Stromal cell of bone marrow (primary cell): Measurements from ENCODE around the gene HOXA6.

ENCODE experiments used
- DNase-seq: peaks from one replicate; pipeline ENCODE4 v3.0.0-alpha.2; 2012; ENCODE audit warnings: low read depth

Gene HOXA6

DNA sequence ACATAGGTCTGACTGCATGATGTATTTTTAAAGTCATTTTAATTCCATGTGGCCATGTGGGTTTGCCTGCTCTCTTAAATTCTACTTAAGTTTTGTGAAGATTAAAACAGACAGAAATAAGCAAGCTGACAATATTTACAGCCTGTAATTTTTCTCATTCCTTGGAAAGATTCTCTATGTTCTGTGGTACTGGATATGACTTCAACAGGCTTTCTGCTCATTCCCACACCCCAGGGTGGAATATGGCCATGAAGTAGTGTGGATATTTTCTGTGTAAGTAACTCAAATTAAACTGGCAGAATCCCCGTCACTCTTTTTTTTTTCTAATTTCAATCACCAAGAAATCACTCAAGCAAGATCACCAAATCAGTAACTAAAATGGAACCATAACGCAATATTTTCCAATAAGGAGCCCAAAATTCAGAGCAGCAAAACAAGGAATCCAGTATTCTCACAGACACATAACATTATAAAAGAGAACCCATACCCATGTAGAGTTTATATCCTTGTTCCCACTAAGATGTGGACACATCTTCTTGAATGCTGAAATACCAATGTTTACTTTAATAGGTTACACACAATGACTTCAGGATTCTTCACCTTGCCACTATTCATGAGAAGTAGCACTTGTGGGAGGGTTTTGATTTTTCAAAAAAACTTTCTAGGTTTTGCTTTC is 9.8 kb downstream of the HOXA6 start:
- no peak for DNase-seq

GRCh38 chr7:27134392-27134791 is 13.2 kb downstream of the HOXA6 start:
- DNase-seq = peak; percentile 97

DNA sequence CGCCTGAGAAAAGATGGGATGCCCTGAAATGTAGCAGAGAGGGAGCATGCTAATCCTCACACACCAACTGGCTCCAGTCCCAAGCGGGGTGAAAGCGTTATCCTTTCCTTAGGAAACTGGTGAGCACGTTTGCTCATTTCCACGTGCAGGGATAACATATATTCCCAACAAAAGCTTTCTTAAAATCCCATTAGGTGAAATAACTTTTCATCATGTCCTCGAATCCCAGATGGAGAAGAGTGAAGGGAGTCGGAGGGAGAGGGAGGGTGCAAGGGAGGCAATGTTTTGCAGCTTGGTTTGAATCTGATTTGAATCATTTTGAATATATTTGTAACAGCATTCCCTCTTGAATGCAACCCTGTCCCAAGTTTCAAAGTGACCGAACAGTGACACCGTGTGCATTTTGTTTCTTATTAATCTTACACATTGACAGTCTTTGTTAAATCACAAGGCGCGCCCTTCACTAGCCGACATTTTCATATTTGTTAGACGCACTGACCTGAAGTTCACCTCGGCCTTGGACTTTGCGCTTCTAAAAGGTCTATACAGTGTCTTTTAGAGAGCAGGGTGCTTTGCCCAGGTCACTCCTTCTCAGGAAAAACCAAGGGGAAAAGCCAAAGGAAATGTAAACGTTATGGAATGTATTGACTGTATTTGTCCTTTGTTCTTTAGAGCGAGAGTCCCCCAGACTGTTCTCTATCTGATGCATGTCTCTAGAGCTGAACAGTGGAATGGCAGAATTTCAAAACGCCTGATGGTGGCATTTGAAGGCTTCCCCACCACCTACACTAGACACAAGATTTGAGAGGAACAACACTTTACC is 14.0 kb downstream of the HOXA6 start:
- no peak for DNase-seq

DNA sequence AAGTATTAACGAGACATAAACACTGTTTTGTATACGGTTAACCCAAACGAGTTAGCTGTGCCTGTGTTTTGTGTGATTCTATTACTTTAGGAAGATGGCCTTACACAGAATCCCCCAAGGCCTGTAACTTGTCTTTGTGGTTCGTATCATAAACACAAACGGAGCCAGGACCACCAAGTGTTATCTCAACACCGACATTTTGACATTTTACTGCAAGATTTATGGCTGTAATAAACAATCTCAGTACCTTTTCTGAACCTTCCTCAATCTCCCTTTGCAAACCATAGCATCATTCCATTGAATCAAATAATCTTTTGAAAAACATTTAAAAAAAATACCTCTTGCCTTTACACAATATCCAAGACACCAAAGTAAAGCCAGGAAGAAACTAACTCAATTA is 14.6 kb downstream of the HOXA6 start:
- DNase-seq = no peak

GRCh38 chr7:27132214-27132613 is 15.4 kb downstream of the HOXA6 start:
- no peak for DNase-seq

DNA sequence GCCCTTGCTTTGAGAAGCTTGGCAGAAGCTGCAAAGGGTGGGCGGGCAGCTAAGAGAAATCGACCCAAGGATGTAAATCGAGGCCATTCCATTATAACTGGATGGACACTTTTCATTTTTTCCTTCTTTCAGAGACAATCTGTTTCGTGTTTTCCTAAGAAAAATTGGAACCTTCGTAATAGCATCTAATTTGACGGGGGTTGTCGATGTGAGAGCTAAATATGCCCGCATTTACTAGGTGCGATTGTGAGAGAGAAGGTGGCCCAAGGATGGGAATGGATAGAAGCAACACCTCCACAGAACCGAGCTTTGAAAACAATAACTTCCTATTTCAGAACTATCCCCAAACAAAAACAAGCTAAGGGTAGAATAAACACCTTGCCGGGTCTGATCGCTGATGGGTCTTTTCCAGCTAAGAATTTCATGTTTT is 16.2 kb downstream of the HOXA6 start:
- no peak for DNase-seq

GRCh38 chr7:27130540-27131389 is 16.8 kb downstream of the HOXA6 start, which contains the start of gene HOXA4:
TSS of gene HOXA4 (minus strand) at chr7:27130757. CDS start at chr7:27130733, 24 bp downstream.
- peak; percentile 79 for DNase-seq

DNA sequence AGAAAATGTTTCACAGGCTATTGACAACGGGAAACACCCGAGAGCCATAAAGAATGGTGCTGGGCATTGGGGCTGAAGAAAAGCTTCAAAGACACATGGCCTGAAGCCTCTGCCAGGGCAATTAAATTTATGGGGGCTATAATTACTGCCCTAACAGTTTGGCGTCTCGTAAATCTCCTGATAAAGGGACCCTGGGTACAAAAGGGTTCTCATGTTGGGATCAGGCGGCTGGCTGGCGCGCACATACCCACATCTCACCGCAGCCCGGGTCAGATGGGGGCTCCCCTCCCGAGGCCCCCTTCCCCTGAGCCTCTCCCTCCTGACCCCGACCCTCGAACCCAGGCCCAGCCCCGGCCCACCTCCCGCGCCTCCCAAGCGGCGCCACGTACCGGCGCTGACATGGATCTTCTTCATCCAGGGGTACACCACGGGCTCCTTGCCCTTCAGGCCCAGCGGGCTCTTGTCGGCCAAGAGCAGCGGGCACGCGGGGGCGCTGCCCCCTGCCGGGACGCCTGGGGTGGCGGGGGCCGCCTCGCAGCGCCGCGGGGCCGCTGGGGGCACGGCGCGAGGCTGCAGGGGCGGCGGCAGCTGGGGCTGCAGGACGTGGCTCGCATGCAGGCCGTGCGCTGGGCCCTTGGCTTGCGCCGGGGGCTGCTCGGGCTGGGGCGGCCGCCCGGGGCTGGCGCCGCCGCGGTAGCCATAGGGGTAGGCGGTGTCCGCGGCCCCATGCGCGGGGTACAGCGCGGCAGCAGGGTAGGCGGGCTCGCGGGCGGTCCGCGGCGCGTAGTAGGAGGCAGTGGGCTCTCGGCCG is 17.6 kb downstream of the HOXA6 start:
- DNase-seq = no peak

DNA sequence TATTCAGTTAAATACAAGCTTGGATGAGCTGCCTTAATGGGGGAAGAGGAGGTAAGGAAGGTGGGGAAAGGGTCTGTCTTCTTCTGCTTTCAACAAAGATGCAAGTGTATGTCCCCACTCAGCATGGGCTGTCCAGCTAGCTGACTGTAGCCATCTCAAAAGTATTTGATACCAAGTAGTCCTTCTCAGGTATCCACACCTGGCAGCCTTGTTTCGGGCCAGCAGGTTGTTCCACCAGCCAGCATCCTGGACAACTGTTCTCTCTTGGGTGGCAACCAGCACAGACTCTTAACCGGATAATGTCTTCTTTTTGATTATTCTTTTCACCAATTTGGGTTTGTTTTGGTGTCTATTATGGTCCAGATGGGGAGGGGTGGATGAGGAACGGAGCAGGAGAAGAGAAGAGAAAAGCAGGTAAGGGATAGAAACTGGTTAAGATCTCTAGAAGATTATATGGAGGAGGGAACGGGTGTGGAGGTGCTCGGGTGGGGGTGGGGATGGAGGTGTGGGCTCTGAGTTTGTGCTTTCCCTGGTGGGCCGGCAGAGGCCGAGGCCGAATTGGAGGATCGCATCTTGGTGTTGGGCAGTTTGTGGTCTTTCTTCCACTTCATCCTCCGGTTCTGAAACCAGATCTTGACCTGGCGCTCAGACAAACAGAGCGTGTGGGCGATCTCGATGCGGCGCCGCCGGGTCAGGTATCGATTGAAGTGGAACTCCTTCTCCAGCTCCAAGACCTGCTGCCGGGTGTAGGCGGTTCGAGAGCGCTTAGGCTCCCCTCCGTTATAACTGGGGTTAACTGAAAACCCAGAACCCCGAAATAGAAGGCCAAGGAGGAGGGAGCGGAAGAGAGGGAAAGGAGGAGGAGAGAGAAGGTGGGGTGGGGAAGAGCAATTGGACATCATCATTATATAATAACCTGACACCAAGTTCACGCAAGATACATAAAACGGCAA is 18.5 kb downstream of the HOXA6 start:
- DNase-seq = no peak

- DNase-seq = no peak
These were observed 19.5 kb downstream of the HOXA6 start for GRCh38 chr7:27128034-27128433.

DNA sequence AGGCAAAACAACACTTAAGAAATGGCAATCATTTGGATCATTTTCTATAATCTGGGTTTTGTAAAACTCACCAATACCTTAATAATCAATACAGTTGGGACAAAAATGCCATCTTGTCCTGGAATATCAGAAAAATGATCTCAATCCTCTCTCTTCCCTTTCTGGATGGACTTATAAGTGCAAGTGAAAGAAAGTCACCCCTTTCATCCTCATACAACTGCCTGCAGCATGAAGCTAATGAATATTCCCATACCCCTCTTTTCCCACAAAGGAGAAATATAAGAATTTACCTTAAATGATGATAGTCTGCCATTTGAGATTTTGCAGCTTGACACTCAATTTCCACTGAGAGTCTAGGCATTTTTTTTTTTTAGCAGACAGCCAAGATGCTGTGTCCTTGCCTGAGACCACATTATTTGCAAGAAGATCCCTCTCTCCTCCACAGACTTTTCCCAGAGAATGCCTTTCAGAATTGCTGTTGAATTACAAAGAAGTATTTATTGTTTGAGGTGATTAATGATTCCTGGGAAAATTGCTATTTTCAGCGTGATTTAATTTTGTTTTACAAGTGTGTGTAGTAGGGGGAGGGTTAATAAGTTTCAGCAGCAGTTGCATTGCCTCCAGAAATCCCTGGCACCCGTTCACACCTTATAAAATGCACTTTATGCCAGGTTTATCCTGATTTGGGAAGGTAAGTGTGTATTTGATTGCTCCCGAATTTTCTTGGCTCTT is 20.8 kb downstream of the HOXA6 start:
- no peak for DNase-seq

DNA sequence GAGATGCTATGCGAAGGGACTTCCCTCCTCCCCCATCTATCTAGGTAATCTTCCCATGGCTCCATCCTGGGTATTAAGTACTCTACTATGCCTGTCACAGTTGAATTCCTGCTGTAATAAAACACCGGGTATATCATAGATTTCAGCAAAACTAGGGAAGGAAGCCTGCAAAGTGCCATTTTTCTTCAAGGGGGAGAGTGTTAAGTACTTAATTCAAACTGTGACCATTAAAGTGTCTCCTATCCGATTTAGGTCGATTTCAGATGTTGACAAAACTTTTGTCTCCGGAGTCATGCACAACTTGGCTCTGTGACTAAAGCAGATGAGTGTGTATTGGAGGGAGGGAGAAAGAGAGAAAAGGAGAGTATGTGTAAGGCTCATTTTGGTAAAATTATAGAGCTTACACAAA is 21.6 kb downstream of the HOXA6 start:
- DNase-seq = no peak

- DNase-seq = no peak
These were observed 22.5 kb downstream of the HOXA6 start for GRCh38 chr7:27124902-27125689.

DNA sequence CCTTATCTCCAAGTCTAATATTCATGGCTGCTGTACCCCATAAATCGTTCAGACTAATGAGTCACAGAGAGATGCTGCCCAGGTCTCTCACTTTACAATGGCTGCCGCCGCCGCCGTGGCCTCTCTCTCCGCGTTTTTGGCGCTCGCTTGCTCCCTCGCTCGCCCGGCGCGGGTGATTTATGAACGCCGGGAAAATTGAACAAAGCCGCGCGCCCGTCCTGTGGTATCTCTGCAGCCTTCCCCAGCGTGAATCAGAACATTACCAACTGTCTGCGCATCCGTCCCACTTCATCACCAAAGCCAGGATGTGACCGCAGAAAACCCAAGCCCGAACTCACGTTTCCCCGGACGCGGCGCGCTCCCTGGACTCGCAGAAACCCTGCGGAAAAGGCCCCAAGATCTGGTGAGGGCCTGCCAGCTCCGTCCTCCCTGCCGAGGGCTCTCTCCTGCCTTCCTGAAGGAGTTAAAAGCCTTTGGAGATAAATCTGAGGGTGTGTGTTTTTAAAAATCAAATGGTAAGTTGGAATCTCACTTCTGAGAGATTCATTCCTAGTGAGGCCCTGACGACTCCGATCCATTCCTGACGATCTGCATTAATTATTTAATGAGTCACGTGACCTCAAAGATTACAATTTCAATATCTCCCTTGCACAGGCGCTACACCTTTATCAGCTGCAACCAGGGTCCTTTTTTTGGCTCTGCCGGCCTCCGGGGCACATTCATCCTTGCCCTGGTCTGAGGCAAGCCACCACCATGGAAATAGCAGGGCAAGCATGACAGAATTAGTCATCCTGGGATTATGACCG is 23.3 kb downstream of the HOXA6 start:
- peak; percentile 59 for DNase-seq

GRCh38 chr7:27123477-27124053 is 24.0 kb downstream of the HOXA6 start:
- no peak for DNase-seq

GRCh38 chr7:27123007-27123476 is 24.5 kb downstream of the HOXA6 start:
- no peak for DNase-seq

DNA sequence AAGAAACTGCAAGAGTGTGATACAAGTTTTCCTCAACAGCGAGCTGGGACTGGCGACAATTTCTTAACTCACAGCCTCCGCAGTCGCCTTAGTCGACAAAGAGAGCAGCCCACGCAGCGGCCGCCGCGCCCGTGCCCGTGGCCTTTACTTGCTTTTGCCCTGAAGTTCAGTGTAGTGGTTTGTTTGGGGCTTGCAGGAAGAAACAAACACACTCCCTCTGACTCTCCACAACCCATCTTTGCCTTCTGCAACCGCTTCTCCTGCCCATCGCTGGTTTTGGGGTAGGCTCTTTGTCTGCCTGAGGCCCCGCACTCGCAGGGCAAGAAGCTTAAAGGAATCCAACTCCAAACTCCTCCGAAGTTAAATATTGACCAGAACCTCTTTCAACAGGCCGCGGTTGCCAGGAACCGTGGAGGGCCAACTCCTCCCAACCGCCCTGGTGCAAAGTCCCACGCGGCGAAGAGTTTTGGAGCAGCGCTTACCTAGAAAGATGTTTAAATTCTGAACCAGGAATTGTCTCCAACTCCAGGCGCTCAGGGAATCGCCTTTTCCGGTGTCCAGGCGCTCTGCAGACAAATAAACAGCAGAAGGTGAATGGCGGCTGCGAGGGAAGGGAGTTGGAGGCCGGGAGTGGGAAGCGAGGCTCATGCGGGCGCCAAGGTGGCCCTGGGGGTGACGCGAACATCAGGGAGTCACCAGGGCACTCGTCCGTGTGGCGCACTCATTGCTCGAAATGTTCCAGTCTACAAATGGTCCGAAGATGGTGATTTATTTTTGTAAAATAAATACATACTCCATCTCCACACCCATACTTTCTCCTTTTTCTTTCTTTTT is 25.3 kb downstream of the HOXA6 start:
- no peak for DNase-seq
